ENCODE results near the gene ANG.
A peak's percentile ranks its signal among the peaks of the same experiment; 100 is the strongest.

The ANG gene

GRCh38 chr14:20671597-20672283 lies 16.8 kb upstream of the ANG start:
- DNase-seq = no peak
- intact Hi-C loops (cut with DNase I) = no loop called here

DNA sequence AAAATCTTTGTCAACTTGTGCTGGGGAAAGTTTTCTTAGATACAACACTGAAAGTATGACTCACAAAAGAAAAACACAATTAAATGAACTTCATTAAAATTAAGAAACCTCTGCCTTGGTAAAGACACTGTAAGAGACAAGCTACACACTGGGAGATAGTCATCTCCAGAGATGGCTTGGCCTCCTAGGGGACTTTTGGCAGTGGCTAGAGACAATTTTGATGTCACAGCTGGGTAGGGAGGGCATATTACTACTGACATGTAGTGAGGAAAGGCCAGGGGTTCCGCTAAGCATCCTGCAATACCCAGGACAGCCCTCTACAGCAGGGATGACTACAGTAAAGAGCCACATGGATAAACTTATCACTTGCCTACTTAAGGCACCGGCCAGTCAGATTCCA lies 12.9 kb upstream of the ANG start:
- no peak for DNase-seq
- intact Hi-C loops (cut with DNase I) = no loop called here

DNA sequence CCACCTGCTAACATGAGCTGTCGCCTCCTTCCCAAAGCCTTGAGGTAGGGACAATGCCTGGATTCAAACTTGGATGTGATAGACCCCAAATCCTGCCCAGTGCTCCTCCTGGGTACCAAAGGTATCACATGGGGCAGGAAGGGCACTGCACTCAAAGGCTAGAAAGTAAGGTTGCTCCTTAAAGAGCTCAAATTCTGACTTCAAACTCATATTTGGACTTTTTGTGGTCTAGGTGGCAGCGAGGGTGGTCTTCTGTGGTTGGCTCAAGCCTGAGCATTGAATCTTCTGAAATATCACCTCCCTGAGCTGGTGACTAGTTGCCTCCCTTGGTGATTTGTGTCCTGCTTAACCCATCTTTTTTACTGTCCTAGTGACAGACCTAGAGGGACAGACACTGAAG lies 12.5 kb upstream of the ANG start:
- intact Hi-C loops (cut with DNase I) = no loop called here
- no peak for DNase-seq

DNA sequence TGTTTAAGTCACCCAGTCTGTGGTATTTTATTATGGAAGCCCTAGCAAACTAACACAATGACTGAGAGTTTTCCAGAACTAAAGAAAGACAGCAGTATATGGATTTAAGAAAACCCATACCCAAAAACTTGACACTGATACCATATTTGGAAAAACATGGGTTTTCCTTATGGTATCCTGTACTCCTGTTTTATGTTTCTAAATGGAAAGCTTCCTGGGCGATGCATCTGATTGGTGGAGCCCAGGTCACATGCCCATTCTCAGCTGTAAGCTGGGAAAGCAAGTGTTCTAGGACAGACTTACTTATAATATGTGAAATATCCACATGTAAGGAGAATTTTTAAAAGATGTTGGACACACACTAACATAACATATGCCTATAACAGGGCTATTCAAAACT lies 8.7 kb upstream of the ANG start:
- intact Hi-C loops (cut with DNase I) = loop anchor here (5.0 kb wide), 4 partner anchors 48 to 422 kb away; partner anchors contain the start of genes PARP2, PIP4P1 and TMEM253
- peak in 7 of 10 donors; percentile 38 to 90 (median 45) for DNase-seq

DNA sequence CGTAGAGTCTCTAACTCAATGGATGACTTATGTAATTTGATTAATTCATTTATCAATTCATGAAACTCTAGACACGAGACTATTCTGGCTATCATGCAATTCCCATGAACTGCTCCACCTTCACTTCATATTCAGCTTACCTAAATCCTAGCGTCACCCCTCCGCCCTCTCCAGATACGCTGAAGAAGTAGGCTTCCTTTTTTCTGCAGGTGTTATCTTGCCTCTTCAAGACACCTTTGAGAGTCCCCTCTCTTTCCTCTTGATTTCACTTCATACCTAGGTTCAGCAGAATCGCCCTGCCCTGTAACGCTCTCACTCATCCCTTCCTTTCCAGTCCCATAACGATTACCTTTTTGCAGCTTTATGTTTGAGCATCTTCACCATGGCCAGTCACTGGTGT lies 8.2 kb upstream of the ANG start:
- DNase-seq = no peak
- intact Hi-C loops (cut with DNase I) = loop anchor here (5.0 kb wide), 4 partner anchors 48 to 422 kb away; partner anchors contain the start of genes PARP2, PIP4P1 and TMEM253

GRCh38 chr14:20680843-20681347 lies 7.7 kb upstream of the ANG start:
- intact Hi-C loops (cut with DNase I) = loop anchor here (5.0 kb wide), 4 partner anchors 49 to 421 kb away; partner anchors contain the start of genes PARP2, PIP4P1 and TMEM253
- peak in 1 of 10 donors; percentile 70 for DNase-seq

- peak; percentile 64 to 95 (median 74) for DNase-seq
- intact Hi-C loops (cut with DNase I) = loop anchor here (5.0 kb wide), 4 partner anchors 49 to 421 kb away; partner anchors contain the start of genes PARP2, PIP4P1 and TMEM253
Measured at GRCh38 chr14:20681348-20682126, 7.0 kb upstream of the ANG start.

- intact Hi-C loops (cut with DNase I) = loop anchor here (5.0 kb wide), 4 partner anchors 50 to 420 kb away; partner anchors contain the start of genes PARP2, PIP4P1 and TMEM253
- DNase-seq = no peak
Measured at GRCh38 chr14:20682127-20682434, 6.5 kb upstream of the ANG start.

DNA sequence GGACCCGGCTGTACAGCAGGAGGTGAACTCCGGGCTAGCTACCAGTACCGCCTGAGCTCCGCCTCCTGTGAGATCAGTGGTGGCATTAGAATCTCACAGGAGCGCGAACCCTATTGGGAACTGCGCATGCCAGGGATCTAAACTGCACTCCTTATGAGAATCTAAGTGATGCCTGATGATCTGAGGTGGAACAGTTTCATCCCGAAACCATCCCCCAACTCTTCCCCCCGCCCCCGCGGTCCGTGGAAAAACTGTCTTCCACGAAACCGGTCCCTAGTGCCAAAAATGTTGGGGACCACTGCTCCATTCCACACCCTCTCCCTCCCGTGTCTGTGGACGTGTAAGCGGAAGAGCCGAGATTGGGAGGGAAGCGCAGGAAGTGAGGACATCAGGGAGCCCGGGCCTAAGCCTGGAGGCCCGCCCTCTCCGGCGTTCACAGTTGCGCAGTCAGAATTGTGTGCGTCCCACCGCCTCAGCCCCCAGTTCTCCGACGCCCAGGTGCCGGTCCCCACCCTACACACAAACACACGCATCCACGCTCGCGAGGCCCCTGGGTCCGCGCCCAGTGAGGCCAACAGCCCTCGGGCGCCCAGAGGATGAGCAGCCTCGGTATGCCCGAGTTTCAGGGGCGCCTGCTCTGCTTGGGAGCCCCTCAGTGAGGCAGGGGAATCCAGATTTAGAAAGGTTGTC lies 6.0 kb upstream of the ANG start:
- intact Hi-C loops (cut with DNase I) = loop anchor here (5.0 kb wide), 4 partner anchors 50 to 420 kb away; partner anchors contain the start of genes PARP2, PIP4P1 and TMEM253
- peak; percentile 84 to 98 (median 89) for DNase-seq

DNA sequence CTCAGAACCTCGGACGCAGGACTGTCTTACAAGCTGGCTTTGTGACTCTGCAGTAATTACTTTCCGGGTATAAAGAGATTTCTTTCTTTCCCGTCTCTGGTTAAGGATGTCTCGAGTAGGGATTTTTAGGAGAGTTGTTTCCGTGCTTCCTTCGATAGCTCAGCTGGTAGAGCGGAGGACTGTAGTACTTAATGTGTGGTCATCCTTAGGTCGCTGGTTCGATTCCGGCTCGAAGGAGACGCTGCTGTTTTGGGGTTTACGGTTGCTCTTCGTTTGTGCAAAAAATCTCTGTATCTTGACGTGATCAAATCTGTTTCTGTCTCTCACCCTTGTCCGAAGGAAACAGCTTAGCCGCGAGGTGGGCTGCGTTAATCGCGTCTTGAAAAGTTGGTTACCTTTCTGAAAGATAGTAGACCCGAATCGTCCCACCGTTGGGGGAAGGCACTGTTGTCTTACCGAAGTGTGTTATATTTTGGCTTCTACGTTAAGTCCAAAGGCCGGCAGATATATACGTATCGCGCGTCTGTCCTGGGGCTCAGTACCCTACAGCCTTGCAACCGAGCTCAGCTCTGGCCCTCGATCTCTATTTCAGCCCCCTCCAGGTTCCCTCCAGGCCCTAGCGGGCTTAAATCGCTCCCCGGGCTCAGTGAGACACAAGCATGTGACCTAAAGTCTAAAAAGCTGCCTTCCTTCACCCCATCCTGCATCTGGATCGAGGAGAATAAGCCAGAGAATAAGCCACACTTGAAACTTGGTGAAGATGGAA lies 5.3 kb upstream of the ANG start:
- DNase-seq = peak; percentile 44 to 94 (median 71)
- intact Hi-C loops (cut with DNase I) = loop anchor here (5.0 kb wide), 4 partner anchors 51 to 419 kb away; partner anchors contain the start of genes PARP2, PIP4P1 and TMEM253

DNA sequence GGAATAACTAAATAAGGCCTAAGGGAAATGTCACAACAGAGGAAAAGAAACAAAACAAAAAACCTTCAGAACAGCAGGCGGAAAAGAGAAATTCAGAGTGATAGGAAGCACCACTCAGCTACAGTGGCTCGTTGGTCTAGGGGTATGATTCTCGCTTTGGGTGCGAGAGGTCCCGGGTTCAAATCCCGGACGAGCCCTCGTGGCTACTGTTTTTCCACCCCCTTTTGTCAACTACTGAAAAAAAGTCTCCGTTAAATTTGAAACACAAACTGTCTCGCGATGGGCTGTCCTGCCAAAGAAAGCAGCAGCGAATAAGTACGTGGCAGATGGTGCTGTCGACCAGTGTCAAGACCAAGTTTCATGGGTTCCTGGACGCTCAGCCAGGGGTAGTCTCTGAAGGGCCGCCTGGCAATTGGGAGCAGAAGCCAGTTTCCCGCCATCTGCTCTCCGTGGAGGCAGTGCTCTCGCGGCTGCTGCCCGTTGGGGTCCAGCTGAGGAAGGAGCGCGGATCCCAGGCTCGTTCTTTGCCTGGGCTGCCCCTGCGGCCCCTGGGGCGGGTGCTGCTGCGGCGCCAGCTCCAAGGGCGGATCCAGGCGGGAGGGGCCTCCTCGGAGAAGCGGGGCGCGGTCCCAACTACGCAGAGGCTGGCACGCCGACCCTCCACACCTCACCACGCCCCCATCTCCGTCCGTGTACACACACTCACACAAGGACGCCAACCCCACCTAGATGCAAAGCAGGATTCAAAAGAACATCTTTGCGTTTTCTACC lies 4.5 kb upstream of the ANG start, which contains the start of gene RNASE4:
Gene RNASE4 (plus strand): TSS at position 670 of the 771 bp plus-strand sequence. CDS start 14,812 bp downstream, outside the sequence.
- intact Hi-C loops (cut with DNase I) = loop anchor here (5.0 kb wide), 4 partner anchors 52 to 418 kb away; partner anchors contain the start of genes PARP2, PIP4P1 and TMEM253

DNA sequence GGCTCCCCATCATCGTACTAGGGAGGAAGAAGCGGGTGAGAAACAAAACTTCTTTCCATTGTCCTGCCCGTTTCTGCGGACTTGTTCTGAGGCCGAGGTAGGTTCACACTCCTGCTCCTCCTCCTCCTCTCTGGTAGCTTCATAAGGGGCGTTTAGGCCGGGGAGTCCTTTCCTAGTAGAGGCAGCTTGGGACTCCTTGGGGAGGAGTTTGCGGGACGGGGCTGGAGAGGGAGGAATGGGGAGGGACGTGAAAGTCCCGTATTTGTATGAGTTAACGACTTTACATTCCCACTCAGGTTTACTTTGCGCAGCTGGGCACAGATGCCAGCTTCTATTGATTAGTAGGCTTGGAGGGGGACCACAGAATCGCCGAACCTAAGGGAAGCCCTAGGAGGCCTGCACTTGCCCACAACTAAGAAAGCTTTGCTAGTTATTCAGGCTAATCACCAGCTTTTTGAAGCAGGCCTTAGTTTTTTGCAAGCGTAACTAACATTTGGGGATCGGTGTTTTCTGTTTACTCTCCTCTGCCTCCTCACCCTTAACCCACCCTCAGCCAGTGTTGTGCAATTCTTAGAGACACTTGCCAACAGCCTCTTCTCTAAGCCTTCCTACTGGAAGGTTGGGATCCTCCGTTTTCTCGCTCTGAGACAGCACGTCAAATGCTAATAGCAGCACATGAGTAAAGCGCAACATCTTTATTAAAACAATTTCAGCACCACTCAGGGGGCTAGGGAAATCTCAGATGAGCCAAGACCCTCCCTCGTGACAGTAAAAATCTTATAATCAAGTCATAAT lies 3.7 kb upstream of the ANG start:
- DNase-seq = peak in 2 of 10 donors; percentile 22 to 46

More for the DNA sequence above, 4.5 kb upstream of the ANG start, which contains the start of gene RNASE4:
- DNase-seq = peak; percentile 55 to 95 (median 68)

GRCh38 chr14:20686386-20687143 lies 2.0 kb upstream of the ANG start:
- intact Hi-C loops (cut with DNase I) = no loop called here
- DNase-seq = no peak

More for the DNA sequence above, 3.7 kb upstream of the ANG start:
- intact Hi-C loops (cut with DNase I) = loop anchor here (5.0 kb wide), 4 partner anchors 53 to 417 kb away; partner anchors contain the start of genes PARP2, PIP4P1 and TMEM253

DNA sequence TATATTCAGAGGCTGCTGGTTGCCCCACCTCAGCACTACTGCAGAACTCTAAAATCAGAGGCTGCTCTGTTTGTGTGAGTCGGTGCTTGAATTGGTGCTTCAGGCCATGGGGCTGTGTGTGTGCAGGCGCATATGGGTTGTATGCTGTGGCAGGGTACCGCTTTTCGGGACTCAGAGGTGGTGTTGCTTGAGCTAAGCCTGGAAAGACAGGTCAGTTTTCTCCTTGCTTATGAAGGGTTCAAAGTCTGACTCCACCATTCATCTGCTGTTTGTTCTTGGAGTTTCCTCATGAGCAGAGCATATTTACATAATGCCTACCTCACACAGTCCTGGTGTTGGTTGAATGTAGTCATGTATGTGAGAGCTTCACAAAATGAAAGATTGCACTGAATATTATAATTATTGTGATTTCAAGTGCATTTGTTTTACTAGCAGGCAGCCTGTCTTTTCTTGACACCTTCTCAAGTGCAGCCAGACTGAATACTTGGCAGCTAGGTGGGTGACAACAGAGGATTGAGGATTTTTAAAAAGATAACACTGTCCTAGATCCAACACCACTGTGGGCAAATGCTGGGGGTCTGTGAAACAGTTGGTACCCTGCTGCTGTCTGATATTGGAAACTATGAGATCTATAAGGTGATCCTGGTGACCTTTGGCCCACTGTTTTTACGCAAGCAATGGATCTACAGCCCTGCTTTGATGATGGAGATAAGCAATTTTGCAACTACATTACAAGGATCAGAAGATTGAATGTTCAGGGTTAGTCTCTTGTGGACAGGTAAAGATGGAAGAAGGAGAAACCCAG lies 1.0 kb upstream of the ANG start:
- no peak for DNase-seq
- intact Hi-C loops (cut with DNase I) = no loop called here

DNA sequence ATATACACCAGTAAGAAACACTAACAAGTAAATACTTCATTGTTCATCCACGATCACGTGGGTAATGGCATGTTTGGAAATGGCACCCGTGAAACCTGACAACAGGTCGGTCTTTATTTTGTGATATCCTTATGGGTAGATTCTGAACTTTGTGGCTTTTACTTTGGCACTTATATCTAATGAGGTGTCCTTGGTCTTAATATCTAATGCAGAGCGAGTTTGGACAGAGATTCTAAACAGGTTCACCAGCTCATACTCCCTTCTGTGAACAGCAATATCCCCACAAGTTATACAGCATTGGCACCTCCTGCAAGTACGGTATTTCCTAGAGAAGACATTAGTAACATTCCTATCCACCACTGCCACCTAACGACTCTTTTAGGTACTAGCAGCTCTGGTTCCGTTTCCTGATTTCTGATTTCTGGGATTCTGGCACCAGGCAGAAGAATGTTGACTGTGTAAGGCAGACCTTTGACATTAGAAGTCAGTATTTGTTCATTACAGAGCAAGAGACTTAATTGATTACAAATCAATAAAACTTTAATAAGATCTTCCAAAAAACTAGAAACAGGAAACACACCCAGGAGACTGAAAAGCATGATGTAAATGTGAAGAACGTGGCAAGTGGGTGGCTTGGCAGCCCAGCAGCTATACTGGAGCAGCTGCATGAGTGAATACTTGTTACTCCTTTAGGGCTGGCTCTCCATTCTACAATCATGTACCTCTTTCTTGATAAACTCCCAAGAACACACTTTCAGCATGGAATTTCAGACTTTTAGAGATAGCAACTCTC lies 2.5 kb downstream of the ANG start:
- DNase-seq = peak in 5 of 10 donors; percentile 18 to 78 (median 35)
- intact Hi-C loops (cut with DNase I) = loop anchor here (2.0 to 5.0 kb wide), 2 partner anchors 159 to 364 kb away; no protein-coding TSS in a partner anchor

All from posterior cingulate gyrus (tissue), 11 donors.